NB4 (cell line): ENCODE results near the gene PPIF.

ENCODE experiments used
- CTCF ChIP-seq: IDR thresholded peaks from one replicate; pipeline ENCODE4 v1.5.1; 2012; ENCODE audit warnings: low read depth, low read length
- MAX ChIP-seq: IDR thresholded peaks from 2 replicates; pipeline ENCODE4 v1.6.1; 2011; ENCODE audit warnings: low read depth, low read length
- POLR2A ChIP-seq: IDR thresholded peaks from 2 replicates; pipeline ENCODE4 v1.6.1; 2011; ENCODE audit warnings: mild to moderate bottlenecking; ENCODE audit not compliant: insufficient read length; ENCODE audit errors: extremely low read depth

- TF ChIP-seq CTCF, result no peak
- no peak for TF ChIP-seq POLR2A
- TF ChIP-seq MAX, result no peak
Measured at GRCh38 chr10:79324032-79324695, 23.1 kb upstream of the PPIF start.
